ENCODE measurements around the gene KDM6B. TPM values are rescaled to one million over a fixed set of nuclear protein-coding genes. Genes with fewer than 3 reads are reported as not detected.
A peak's percentile ranks its signal among the peaks of the same experiment; 100 is the strongest.
"Not testable (repeated sequence)": the region's sequence is repeated elsewhere in the genome, so short reads cannot be mapped to it uniquely, and the experiment has no call there.

The KDM6B gene
- total RNA-seq, 1 donor from 2014 or later = 52.5 TPM

GRCh38 chr17:7852919-7853690 is 19.1 kb downstream of the KDM6B start:
- DNase-seq (ENCODE audit: low spot score) = no peak

- DNase-seq (ENCODE audit: low spot score) = no peak
Observed at GRCh38 chr17:7853691-7854038, 19.6 kb downstream of the KDM6B start.

GRCh38 chr17:7854078-7854777 is 20.2 kb downstream of the KDM6B start:
- no peak for DNase-seq (ENCODE audit: low spot score)

- DNase-seq (ENCODE audit: low spot score) = no peak
Observed at GRCh38 chr17:7854851-7855659, 21.0 kb downstream of the KDM6B start, which contains the start of gene TMEM88. Gene TMEM88, plus strand, starts transcription at chr17:7855066. Its CDS starts 9 bp downstream, at chr17:7855075.

- no peak for DNase-seq (ENCODE audit: low spot score)
Observed at GRCh38 chr17:7855660-7856010, 21.6 kb downstream of the KDM6B start.

GRCh38 chr17:7856011-7856810 is 22.2 kb downstream of the KDM6B start:
- DNase-seq (ENCODE audit: low spot score) = no peak

- peak; percentile 98 for DNase-seq (ENCODE audit: low spot score)
Observed at GRCh38 chr17:7856811-7857712, 23.0 kb downstream of the KDM6B start, which contains the start of gene NAA38. Gene NAA38, minus strand, starts transcription at chr17:7857559. Its CDS starts 96 bp downstream, at chr17:7857463.

- peak; percentile 95 for DNase-seq (ENCODE audit: low spot score)
Observed at GRCh38 chr17:7857713-7858521, 23.9 kb downstream of the KDM6B start, which contains the start of gene CYB5D1. Gene CYB5D1, plus strand, starts transcription at chr17:7858003. Its CDS starts 132 bp downstream, at chr17:7858135.

- no peak for DNase-seq (ENCODE audit: low spot score)
Observed at GRCh38 chr17:7858522-7858810, 24.4 kb downstream of the KDM6B start.

GRCh38 chr17:7859028-7859427 is 25.0 kb downstream of the KDM6B start:
- no peak for DNase-seq (ENCODE audit: low spot score)

- no peak for DNase-seq (ENCODE audit: low spot score)
Observed at GRCh38 chr17:7862692-7863437, 28.8 kb downstream of the KDM6B start.

- DNase-seq (ENCODE audit: low spot score) = not testable (repeated sequence)
Observed at GRCh38 chr17:7864384-7864783, 30.4 kb downstream of the KDM6B start.

- no peak for DNase-seq (ENCODE audit: low spot score)
Observed at GRCh38 chr17:7864995-7865650, 31.1 kb downstream of the KDM6B start.

GRCh38 chr17:7867881-7868329 is 33.9 kb downstream of the KDM6B start:
- DNase-seq (ENCODE audit: low spot score) = no peak

GRCh38 chr17:7873051-7873450 is 39.0 kb downstream of the KDM6B start:
- DNase-seq (ENCODE audit: low spot score) = no peak

- DNase-seq (ENCODE audit: low spot score) = no peak
Observed at GRCh38 chr17:7875804-7876370, 41.9 kb downstream of the KDM6B start.

GRCh38 chr17:7878234-7878633 is 44.2 kb downstream of the KDM6B start:
- DNase-seq (ENCODE audit: low spot score) = no peak
